HG03066 (cell line): ENCODE data around the gene GRIK4.

Experiments
- ATAC-seq: cut with Tn5 transposase; IDR thresholded peaks from one replicate; pipeline ENCODE4 v1.9.1; 2021; ENCODE audit warnings: low read depth; ENCODE audit not compliant: unreplicated experiment

Gene GRIK4

GRCh38 chr11:120923866-120924508, 412.4 kb downstream of the GRIK4 start:
- no peak for ATAC-seq

DNA sequence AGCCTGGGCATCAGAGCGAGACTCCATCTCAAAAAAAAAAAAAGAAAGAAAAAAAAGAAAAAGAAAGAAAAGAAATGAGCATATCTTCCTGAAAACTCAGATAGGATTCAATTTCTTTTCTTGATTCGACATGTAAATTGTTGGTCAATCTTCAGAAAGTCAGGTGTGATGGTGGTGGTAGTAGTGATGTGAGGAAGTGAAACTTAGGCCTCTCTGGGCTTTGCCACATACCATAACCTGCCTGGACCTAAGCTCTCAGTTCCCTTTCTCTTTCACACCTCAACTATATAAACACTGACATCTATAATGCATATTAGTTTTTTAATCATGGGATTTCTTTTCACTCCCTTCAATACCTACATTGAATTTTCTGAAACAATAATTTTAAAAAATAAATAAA, 414.4 kb downstream of the GRIK4 start:
- peak; percentile 97 for ATAC-seq

- no peak for ATAC-seq
Measured at GRCh38 chr11:120928627-120929026, 417.1 kb downstream of the GRIK4 start.

DNA sequence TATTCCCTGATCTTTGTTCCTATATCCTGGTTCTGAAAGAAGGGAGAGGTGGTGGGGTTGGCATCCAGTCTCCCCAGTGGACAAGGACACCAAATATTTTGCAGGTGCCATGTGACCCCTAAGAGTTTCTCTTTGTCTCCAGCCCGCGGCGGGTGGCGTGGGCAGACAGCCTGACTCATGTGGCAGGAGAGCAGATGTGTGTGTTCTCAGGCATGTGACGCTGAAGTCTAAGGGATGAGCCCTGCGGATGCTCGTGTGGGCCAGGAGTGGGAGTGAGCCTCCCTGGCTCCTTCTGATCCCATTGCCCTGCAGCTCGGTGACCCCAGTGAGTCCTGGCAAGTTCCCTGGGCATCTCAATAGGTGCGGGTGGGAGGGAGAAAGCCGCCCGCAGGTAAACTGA, 417.5 kb downstream of the GRIK4 start:
- no peak for ATAC-seq

DNA sequence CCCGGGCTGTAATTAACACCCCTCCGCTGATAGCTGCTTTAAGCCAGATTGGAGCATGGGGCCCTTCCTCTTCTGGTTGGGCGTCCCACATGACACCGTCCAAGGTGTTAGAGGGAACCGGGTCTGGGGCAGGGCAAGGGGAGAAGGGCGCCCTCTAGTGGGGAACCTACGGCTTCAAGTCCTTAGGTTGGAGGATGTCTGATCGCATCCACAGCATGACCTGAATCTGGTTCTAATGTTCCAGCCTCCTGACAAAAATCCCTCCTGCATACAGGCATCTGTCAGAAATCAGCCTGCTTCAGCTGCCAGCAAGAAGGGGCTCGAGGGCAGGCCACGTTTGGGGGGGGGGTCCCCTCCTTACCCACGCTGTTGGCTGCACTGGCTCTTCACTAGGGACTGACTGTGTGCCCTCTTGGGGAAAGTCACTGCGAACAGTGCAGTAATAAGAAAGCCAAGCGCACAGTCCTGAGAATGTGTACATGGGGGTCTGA, 418.2 kb downstream of the GRIK4 start:
- no peak for ATAC-seq

- no peak for ATAC-seq
Measured at GRCh38 chr11:120931057-120931779, 419.7 kb downstream of the GRIK4 start.

DNA sequence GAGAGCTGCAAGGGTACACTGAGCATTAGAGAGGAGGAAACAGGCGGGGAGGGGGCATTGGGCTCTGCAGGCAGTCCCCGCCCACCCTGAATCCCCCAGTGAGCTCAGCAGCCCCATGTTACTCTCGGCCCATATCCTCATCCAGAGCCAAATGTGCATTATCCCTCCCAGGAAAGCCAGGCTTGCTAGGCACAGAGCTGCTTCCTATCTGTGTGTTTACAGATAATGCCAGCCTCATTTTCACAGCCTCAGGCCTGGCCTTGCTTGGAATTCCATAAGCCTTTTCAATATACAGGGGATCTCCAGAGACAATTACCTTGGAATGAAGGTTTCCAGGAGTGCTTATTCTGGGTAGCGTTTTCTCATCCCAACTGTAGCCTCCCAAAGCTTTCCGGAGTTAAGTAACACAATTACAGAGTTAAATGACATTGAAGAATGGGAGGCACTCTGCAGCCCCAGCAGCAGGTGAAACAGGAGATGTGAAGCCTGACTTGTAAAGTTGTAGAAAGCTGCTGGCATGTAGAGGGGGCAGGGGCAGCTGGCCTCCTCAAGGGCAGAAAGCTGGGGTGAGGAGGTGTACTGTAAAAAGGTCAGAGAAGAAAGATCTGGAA, 420.9 kb downstream of the GRIK4 start:
- ATAC-seq: no peak

DNA sequence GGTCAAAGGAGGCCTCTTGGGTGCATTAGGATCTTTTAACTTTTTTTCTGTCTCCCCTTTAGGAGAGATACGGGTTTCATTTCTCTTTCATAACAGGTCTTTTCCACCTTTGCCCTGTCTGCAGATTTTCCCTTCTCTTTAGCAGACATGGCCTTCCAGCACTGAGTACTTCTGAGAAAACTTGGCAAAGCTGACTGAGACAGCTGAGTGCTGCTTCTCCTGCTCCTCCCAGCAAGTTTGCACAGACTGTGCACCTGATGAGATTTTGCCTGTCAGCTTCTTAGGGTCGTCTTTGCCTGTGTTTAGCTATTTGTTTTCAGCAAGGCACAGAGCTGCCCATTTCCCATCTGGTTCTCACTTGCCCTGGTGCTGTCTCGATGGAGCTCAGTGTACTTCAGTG, 424.8 kb downstream of the GRIK4 start:
- no peak for ATAC-seq

GRCh38 chr11:120937501-120937900, 426.0 kb downstream of the GRIK4 start:
- no peak for ATAC-seq

DNA sequence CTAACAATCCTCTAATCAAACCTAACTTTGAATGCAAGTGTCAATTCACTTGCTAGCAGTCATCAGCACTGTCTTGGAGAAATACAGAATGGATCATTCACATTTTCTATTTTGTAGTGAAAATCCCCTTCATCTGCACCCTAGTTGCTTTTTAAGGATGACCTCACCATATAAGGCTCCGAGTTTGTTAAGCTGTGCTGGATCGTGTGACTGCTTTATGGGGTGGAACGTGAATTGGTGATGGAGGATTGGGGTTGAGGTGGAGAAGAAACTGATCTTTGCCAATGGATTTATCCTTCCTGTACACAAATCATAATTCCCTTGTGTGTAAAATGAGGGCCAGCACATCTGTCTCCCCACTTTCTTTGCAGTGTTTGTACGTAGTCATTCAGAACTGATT, 426.7 kb downstream of the GRIK4 start:
- no peak for ATAC-seq

DNA sequence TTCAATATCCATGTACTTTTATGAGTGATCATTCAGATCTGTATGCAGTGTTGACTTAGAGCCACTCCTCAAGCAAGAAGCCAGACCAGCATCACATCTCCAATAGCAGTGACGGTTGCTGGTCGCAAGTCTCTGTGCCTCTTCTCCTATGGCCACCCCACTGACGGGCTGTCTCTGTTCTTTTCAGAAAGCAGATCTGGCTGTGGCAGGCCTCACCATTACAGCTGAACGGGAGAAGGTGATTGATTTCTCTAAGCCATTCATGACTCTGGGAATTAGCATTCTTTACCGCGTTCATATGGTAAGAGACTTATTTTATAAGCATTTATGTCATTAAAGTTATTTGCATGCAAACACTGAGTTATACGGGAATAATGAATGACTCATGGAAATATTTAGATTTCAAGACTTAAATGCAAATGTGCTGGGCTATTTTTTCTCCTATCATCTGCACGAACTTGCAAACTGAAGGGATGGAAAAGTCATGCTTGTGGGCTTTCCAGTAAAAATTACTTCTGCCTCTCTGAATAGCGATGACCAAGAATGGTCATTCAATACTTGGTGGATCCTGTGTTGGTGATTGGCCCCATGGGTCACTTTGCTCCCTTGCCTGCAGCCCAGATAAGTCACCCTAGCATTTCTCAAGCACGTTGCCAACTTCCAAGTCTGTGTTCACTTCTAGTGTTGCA, 428.8 kb downstream of the GRIK4 start:
- ATAC-seq: no peak

DNA sequence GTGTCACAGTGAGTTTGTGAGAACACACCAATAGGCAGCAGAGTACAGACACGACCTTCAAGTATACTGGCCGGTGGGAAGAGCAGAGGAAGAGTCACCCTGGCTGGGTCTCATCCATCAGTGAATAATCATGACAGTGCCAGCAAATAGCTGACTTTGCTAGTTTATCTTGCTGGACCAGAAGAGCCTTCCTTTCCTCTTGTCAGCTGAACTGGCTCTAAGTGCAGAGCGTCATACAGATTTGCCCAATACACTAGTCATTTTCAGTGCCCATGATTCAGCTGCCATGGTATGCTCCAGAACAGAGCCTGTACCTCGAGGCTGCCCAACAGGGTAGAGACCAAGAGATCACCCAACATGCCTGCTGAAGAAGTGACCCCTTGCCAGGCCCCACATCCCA, 429.5 kb downstream of the GRIK4 start:
- ATAC-seq: no peak

GRCh38 chr11:120942701-120943100, 431.2 kb downstream of the GRIK4 start:
- no peak for ATAC-seq

- ATAC-seq: no peak
Measured at GRCh38 chr11:120945042-120945441, 433.5 kb downstream of the GRIK4 start.

GRCh38 chr11:120950880-120951279, 439.3 kb downstream of the GRIK4 start:
- ATAC-seq: no peak

DNA sequence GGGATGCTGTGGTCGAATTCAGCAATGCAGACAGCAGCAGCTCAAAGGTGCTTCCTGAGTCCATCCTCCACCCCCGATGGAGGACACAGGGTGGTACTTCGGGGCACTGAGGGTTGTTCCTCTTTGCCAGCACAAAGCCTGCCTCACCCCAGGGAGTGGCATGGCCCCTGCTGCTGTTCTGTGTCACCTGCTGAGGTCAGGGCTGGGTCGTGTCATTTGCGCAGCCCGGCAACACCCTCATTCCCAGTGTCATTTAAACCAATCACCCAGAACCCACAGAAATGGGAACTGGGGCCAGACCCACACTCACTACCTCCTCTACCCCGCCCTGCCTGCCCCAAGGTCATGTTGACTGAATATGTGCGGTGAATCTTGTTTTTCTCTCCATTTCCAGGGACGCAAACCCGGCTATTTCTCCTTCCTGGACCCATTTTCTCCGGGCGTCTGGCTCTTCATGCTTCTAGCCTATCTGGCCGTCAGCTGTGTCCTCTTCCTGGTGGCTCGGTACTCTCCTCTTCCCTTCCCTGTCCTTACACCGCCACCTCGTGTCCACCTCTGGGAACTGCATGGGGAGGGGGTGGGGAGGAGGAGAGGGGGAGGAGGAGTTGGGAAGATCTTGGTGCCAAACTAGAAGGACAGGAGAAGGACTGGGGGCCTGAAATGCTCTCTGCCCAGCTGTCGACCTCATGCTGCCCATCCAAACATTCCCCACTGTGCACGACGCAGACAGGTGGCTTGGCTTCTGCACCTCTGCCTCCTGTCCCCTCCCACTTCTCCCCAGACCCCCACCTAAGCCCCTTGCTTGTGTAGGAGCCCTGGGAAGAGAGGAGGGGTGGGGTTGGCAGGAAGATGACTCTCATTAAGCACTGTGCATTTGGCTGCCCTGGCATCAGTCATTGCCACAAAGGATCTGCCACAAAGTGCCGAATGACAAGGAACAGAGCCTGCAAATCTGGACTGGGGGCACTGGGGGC, 441.2 kb downstream of the GRIK4 start:
- ATAC-seq: peak; percentile 70

DNA sequence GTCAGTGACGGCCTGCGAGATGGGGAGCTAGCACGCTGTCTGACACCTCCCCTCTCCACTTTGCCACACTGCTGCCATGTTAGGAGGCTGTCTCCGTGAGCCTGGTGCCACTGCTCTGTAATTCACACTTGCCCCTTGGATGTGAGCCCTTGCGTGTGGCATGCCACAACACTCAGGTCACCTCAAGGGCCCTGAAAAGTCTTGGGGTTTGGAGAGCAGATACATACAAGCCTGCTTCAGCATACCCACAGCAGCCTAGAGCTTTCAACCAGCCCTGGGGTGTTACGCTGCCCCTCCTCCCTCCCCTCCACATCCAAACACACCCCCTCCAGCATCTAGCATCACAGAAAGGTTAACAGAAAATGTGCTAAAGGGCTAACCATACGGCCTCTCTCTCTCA, 442.8 kb downstream of the GRIK4 start:
- ATAC-seq: no peak

DNA sequence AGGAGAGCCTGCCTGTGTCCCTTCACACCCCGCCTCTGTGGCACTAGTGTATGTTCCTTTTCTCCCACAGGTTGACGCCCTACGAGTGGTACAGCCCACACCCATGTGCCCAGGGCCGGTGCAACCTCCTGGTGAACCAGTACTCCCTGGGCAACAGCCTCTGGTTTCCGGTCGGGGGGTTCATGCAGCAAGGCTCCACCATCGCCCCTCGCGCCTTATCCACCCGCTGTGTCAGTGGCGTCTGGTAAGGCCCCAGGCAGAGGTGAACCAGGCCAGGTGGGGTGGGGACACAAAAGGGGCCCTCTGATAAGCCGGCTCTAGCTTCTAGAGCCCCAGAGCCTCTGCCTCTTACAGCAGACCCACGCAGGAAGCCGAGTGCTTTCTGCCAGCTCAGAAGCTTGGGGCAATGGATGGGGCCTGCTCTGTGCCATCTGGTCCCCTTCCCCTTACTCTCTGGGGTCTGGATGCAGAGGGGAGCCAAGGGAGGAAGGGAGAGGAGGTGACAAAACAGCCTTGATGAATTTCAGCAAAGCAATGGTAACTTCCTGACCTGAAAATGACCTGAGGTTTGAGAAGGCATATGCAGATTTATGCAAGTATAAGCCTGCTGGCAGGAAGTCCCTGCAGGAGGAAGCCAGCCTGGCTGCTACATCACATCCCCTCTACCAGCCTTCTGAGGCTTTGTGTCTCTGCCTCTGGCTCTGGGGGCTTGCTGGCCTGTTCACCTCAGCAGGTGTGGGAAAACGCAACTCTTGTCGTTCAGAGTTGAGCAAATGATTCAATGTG, 445.4 kb downstream of the GRIK4 start:
- ATAC-seq: no peak

- no peak for ATAC-seq
Measured at GRCh38 chr11:120958185-120958584, 446.6 kb downstream of the GRIK4 start.
